ENCODE results near the gene IPO11. TPM values are rescaled to one million over a fixed set of nuclear protein-coding genes. Genes with fewer than 3 reads are reported as not detected.
"Not testable (repeated sequence)": the region's sequence is repeated elsewhere in the genome, so short reads cannot be mapped to it uniquely, and the experiment has no call there.

IPO11 gene
- total RNA-seq, 4 donors from 2014 or later = 12.0 to 23.7 (median 20.8) TPM

DNA sequence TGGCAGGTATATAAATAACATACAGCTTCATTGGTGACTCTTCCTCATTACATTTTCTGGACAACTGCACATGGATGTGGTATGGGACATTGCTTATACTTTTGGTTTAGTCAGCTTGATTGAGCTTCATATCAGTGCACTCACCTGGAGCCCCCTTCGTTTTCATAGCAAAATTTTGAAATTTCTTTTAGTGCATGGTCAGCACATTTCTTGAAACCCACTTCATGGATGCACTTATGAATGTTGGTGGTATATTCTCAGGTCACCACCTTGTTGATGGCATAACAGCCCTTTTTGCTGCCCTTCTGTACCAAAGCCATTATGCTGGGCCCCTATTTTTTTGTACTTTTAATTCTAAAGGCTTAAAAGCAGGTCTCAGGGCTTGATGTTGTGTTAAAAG is 149.3 kb downstream of the IPO11 start:
- 96% methylated on average over 1 of the region's 1 CpG for WGBS
- TF ChIP-seq POLR2AphosphoS5 (IDR thresholded peaks at IDR 0.05) (no peak), EP300 (IDR thresholded peaks at IDR 0.05) (no peak), POLR2A (IDR thresholded peaks at IDR 0.05) (no peak)
- TF ChIP-seq, protein P1, sequence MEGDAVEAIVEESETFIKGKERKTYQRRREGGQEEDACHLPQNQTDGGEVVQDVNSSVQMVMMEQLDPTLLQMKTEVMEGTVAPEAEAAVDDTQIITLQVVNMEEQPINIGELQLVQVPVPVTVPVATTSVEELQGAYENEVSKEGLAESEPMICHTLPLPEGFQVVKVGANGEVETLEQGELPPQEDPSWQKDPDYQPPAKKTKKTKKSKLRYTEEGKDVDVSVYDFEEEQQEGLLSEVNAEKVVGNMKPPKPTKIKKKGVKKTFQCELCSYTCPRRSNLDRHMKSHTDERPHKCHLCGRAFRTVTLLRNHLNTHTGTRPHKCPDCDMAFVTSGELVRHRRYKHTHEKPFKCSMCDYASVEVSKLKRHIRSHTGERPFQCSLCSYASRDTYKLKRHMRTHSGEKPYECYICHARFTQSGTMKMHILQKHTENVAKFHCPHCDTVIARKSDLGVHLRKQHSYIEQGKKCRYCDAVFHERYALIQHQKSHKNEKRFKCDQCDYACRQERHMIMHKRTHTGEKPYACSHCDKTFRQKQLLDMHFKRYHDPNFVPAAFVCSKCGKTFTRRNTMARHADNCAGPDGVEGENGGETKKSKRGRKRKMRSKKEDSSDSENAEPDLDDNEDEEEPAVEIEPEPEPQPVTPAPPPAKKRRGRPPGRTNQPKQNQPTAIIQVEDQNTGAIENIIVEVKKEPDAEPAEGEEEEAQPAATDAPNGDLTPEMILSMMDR (IDR thresholded peaks at IDR 0.05) = no peak
- peaks cover 15% of the 10 kb centered on the region for H3K36me3 ChIP-seq

DNA sequence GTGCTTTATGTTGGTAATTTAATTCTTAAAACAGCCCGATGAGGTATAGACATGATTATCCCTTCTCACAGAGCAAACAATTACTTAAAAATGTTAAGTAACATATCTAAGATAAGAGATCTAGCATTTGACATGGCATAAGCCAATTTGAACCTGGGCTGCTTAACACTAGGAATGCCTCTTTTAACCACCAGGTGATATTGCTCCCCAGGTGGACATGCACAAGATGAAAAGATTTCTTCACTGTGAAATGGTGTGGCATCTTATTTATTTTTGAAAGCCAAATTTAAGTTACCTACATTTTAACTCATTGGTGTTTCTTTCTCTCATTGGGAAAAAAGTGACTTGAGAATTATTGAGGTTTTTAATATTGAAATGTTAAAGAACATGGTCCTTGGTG is 150.3 kb downstream of the IPO11 start:
- Histone ChIP-seq H3K27me3 (no peaks in the 10 kb centered on the region), H3K4me1 (no peaks in the 10 kb centered on the region), H3K4me3 (no peak overlapping the region), H3K27ac (no peak overlapping the region), H3K9me3 (no peaks in the 10 kb centered on the region), H3K36me3 (peaks cover 22% of the 10 kb centered on the region)
- WGBS = 94% methylated on average over 1 of the region's 1 CpG
- DNase-seq (ENCODE audit: low spot score in 2 of 2) = no peak
- TF ChIP-seq, protein P1 (IDR thresholded peaks at IDR 0.05) = no peak
- TF ChIP-seq POLR2AphosphoS5 (IDR thresholded peaks at IDR 0.05) (no peak), POLR2A (IDR thresholded peaks at IDR 0.05) (no peak), EP300 (IDR thresholded peaks at IDR 0.05) (no peak)

More for the DNA sequence above, 149.3 kb downstream of the IPO11 start:
- H3K4me3 ChIP-seq = no peak overlapping the region
- no peak for DNase-seq (ENCODE audit: low spot score in 2 of 2)
- no peaks in the 10 kb centered on the region for H3K27me3 ChIP-seq
- no peak overlapping the region for H3K27ac ChIP-seq
- no peaks in the 10 kb centered on the region for H3K9me3 ChIP-seq
- no peaks in the 10 kb centered on the region for H3K4me1 ChIP-seq

DNA sequence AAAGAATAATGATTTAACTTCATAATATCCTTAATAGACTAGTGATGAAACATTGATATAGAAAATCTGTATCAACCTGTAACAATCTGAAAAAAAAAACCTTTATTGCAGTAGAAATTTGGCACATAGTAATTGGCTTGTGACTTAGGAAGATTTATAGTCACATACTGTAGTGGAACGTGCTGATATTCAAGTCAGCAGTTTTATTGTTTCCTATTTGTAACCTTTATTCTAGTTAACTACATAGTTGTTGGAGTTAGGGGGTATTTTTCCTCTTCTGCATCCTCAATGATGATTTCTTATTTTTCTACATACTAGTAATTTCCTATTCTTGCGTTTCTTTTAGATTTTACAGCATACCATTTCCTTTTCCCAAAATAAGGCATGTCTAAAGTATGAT is 151.5 kb downstream of the IPO11 start:
- Histone ChIP-seq H3K27ac (no peak overlapping the region), H3K4me3 (no peak overlapping the region), H3K27me3 (no peaks in the 10 kb centered on the region), H3K4me1 (no peaks in the 10 kb centered on the region), H3K36me3 (peaks cover 25% of the 10 kb centered on the region), H3K9me3 (no peaks in the 10 kb centered on the region)
- TF ChIP-seq POLR2A (IDR thresholded peaks at IDR 0.05) = no peak
- TF ChIP-seq EP300 (IDR thresholded peaks at IDR 0.05) = no peak
- TF ChIP-seq POLR2AphosphoS5 (IDR thresholded peaks at IDR 0.05) = no peak
- TF ChIP-seq, protein P1 (IDR thresholded peaks at IDR 0.05) = no peak
- DNase-seq (ENCODE audit: low spot score in 2 of 2) = no peak
- 54% methylated on average over 2 of the region's 2 CpGs for WGBS

DNA sequence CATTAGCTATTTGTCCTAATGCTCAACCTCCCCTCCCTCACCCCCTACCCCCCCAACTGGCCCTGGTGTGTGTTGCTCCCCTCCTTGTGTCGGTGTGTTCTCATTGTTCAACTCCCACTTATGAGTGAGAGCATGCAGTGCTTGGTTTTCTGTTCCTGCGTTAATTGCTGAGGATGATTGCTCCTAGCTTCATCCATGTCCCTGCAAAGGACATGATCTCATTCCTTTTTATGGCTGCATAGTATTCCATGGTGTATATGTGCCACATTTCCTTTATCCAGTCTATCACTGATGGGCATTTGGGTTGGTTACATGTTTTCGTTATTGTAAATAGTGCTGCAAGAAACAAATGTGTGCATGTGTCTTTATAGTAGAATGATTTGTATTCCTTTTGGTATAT is 153.2 kb downstream of the IPO11 start:
- peaks cover 21% of the 10 kb centered on the region for H3K36me3 ChIP-seq
- not testable (repeated sequence) for DNase-seq (ENCODE audit: low spot score in 2 of 2); H3K4me3 ChIP-seq; H3K9me3 ChIP-seq; H3K4me1 ChIP-seq; H3K27ac ChIP-seq; H3K27me3 ChIP-seq
- 83% methylated on average over 3 of the region's 3 CpGs for WGBS

DNA sequence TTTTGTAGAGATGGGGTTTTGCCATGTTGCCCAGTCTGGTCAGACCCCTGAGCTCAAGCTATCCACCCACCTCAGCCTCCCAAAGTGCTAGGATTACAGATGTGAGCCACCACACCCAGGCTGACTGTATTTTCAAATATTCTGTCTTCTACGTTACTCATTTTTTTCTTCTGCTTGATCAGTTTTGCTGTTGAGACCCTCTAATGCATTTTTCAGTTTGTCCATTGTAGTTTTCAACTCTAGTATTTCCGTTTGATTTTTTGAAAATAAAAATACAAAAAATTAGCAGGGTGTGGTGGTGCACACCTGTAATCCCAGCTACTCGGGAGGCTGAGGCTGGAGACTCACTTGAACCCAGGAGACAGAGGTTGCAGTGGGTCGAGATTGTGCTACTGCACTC is 155.6 kb downstream of the IPO11 start:
- H3K4me1 ChIP-seq = no peaks in the 10 kb centered on the region
- DNase-seq (ENCODE audit: low spot score in 2 of 2) = no peak
- no peaks in the 10 kb centered on the region for H3K9me3 ChIP-seq
- no peaks in the 10 kb centered on the region for H3K27me3 ChIP-seq
- H3K4me3 ChIP-seq = no peak overlapping the region
- WGBS = over 99% methylated on average over 4 of the region's 4 CpGs
- H3K36me3 ChIP-seq = peaks cover 21% of the 10 kb centered on the region
- no peak for TF ChIP-seq EP300 (IDR thresholded peaks at IDR 0.05)
- no peak for TF ChIP-seq POLR2AphosphoS5 (IDR thresholded peaks at IDR 0.05)
- no peak for TF ChIP-seq POLR2A (IDR thresholded peaks at IDR 0.05)
- TF ChIP-seq, protein P1 (IDR thresholded peaks at IDR 0.05) = no peak
- no peak overlapping the region for H3K27ac ChIP-seq

DNA sequence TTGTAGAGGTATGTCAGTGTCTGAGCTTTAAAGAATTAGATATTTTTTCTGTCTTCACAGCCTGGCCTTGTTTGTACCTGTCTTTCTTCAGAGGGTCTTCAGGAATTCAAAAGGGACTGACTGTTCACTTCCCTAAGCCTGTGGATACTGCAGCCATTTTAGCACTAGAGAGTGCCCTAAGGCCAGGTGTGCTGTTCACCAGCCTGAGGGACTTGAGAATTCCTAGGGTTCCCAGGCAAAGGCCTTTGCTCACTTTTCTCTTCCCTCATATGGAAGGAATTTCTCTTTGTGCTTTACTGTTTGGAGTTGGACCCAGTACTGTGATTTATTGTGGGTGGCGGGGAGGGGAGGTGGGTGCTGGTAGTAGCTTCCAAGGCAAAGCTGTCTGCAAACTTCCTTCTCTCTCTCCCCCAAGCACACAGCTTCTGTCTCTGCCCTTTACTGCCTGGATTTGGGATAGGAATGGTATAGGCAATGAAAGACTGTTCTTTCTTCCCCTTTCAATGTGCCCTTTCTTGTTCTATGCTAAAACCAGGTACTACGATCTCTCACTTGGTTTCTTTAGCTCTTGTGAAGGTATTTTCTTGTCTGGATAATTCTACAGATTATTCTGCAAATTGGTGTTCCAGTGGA is 156.4 kb downstream of the IPO11 start:
- Histone ChIP-seq H3K4me3 (no peak overlapping the region), H3K27ac (no peak overlapping the region), H3K9me3 (no peaks in the 10 kb centered on the region), H3K4me1 (no peaks in the 10 kb centered on the region), H3K36me3 (peaks cover 21% of the 10 kb centered on the region), H3K27me3 (no peaks in the 10 kb centered on the region)
- DNase-seq (ENCODE audit: low spot score in 2 of 2) = no peak
- no peak for TF ChIP-seq POLR2A (IDR thresholded peaks at IDR 0.05)
- TF ChIP-seq, protein P1 (IDR thresholded peaks at IDR 0.05) = no peak
- no peak for TF ChIP-seq EP300 (IDR thresholded peaks at IDR 0.05)
- no peak for TF ChIP-seq POLR2AphosphoS5 (IDR thresholded peaks at IDR 0.05)
- 91% methylated on average over 2 of the region's 2 CpGs for WGBS

Measured in suprapubic skin (tissue), 4 donors.